GM19452 (cell line): ENCODE measurements around the gene NHLRC4.

ENCODE experiments used
- ATAC-seq: cut with Tn5 transposase; IDR thresholded peaks from one replicate; pipeline ENCODE4 v1.9.1; 2021; ENCODE audit not compliant: unreplicated experiment

NHLRC4 gene, protein sequence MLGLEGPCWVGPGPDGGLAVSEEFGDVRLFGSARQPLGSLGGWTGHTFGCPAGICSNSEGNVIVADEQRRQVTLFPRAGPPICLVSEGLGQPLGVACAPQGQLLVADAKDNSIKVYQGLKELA

DNA sequence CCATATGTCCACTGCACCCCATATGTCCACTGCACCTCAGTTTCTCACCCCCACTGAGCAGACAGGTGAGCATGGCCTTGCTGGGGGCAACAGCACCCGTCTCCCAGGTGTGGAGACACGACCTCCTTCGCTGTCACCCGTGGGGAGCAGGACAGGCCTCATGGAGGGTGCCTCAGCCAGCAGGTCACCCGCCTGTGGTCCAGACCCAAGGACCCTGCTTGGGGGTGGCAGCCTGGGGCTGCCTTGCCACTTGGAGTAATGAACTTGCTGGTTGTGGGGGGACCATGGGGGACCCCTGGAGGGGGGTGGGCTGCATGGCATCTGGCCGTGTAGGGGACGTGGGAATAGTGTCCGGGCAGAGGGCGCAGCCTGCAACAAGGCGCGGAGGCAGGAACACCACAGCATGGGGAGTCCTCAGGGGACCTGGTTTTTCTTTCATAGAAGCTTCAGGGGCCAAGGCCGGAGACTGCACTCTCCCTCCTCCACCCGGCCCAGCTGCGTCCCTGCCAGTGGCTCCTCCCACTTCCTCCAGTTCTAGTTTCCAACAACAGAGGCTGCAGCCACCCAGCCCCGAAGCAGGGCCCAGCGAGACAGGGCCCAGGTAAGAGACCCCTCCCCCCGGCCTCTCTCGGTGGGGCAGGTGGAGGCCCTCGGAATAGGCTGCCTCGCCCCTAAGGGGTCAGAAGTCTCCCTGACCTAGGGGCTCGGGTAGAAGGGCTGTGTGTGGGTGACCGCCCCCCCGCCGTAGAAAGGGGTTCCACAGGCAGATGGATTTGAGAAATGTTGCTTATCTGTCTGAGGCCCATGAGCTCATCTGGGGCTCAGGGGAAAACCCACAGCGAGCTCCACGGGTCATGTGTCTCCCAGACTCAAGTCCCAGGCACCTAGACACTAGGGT lies at the start of gene NHLRC4:
NHLRC4 (plus strand) TSS at position 531 of the 898 bp plus-strand sequence. CDS start 1,043 bp downstream, outside the sequence.
- peak; percentile 48 for ATAC-seq

DNA sequence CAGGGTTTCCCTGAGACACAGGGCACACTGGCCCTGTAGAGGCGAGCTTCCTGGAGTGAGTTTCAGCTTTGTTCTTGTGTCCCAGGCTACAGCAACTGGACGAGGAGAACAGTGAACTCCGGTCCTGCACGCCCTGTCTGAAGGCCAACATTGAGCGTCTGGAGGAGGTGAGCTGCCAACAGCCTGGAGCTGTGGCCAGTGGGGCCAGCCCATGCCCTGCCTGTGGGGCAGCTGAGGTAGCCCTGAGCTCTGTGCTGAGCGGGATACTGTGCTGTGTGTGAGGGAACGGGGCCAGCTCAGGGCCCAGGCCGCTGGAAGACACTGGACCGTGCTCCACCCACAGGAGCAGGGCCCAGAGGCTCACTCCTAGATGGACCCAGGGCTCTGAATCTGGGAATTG lies 47.9 kb upstream of the NHLRC4 start:
- no peak for ATAC-seq

DNA sequence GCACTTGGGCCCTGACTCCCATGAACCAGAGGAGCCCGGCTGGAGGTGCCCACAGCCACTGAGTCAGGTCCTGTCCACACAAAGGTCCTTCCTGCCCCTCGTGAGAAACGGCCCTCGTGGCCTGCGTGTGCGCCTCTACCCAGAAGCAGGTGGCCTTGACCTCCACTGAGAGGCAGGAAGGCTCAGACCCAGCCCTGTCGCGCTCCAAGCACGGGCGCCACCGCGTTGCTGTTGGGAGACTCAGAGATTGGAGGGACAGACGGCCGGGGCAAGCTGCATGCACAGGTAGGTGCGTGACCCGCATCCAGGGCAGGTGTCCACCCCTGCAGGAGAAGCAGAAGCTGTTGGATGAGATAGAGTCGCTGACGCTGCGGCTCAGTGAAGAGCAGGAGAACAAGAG lies 47.4 kb upstream of the NHLRC4 start:
- ATAC-seq: no peak

DNA sequence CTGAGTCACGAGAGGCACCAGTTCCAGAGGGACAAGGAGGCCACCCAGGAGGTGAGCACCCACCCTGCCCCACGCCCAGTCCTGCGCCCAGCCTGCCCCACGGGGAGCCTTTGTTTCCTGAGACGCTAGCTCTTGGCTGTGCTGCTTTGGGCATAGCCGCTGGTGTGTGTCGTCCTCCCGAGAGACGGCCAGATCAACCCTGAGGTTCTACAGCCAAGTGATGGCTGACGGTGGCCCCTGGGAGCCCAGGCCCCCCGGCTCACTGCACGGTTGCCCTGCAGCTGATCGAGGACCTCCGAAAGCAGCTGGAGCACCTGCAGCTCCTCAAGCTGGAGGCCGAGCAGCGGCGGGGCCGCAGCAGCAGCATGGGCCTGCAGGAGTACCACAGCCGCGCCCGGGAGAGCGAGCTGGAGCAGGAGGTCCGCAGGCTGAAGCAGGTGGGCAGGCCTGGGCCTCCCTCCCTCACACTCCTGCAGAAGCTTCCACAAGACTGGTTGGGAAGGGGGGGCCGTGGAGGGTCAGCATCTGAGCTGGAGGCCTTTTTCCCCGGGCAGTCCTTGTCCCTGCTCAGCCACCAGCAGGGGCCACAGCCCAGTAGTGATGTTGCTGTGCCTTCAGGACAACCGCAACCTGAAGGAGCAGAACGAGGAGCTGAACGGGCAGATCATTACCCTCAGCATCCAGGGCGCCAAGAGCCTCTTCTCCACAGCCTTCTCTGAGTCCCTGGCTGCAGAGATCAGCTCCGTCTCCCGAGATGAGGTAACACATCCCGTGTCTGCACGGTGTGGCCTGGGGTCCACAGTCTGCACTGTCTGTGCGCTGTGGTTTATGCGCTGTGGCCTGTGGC lies 46.7 kb upstream of the NHLRC4 start:
- ATAC-seq: no peak

DNA sequence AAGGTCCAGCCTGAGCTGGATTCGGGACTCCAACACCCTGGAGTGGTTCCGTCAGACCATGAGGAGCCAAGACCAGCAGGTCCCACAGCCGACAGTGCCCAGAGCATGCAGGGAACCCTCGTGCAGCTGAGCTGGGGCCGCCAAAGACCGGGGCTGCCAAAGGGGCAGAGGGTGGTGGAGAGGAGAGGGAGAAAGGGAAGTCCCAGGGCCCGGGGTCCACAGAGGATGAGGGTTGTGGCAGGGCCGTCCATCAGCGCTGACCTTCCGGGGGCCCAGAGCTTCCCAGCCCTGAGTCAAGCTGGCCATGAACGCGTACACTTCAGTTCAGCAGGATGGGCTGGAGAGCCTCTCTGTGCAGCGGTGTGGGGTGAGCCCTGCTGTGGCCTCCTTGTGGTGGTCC lies 46.0 kb upstream of the NHLRC4 start:
- no peak for ATAC-seq

DNA sequence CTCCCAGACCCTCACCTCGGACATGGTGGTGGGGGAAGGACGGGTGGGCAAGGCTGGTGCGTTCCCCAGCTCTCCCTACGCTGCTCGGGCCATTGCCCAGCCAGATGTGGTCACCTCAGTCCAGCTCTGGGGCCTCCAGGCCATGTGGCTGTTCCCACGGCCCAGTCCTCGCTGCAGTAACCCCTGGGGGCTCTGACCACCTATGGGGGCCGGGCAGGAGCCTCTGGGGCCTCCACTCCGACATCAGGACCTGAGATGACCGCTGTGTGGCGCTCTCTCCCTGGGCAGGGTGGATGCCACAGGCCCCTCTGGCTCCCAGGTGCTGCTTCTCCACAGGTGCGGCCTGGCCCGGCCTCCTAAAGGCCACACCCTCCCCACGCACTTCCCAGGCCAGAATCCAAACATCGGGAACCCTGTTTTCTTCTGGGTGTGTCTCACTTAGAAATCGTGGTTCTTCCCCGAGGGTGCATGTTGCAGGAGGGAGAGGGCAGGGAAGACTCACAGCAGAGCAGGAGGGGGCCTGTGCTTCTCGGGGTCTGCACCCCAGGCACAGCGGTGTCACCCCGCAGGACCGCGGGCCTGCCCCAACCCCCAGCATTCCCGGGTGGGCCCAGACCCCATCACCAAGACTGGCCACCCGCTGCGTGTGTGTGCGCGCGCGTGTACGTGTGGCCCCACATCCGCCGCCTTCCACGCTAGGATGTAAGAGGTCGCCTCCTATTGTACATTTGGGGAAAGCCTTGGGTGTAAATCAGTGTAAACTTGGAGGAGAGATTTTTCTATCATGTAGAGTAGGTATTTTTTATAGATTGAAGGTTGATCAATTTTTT lies 45.2 kb upstream of the NHLRC4 start:
- no peak for ATAC-seq

DNA sequence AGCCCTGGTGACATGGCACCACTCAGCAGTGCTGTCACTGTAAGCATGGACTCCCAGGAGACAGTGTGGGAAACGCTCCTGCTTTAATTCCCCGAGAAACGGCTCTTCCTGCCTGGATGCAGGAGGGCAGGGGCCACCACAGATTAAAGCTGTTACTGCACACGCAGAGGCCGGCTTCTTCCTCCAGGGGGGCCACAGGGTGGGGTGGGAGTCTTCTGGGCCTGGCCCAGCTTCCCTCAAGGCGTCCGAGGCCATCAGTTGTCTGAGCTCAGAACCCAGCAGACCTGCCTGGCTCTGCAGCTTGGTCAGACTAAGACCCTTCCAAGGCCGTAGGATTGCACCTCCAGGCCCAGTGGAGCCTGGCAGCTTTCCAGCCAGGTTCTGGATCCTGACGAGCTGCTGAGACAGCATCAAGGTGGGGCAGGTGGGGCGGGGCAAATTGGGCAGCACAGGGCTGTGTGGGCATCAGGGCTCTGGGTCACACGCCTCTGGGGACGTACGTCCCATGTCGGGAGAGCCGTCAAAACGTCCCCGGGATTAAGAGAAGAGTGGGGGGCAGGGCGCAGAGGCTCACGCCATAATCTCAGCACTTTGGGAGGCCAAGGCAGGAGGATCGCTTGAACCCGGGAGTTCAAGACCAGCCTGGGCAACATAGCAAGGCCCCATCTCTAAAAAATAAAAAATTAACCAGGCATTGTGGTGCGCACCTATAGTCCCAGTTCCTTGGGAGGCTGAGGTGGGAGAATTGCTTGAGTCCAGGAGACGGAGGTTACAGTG lies 44.3 kb upstream of the NHLRC4 start:
- ATAC-seq: no peak

DNA sequence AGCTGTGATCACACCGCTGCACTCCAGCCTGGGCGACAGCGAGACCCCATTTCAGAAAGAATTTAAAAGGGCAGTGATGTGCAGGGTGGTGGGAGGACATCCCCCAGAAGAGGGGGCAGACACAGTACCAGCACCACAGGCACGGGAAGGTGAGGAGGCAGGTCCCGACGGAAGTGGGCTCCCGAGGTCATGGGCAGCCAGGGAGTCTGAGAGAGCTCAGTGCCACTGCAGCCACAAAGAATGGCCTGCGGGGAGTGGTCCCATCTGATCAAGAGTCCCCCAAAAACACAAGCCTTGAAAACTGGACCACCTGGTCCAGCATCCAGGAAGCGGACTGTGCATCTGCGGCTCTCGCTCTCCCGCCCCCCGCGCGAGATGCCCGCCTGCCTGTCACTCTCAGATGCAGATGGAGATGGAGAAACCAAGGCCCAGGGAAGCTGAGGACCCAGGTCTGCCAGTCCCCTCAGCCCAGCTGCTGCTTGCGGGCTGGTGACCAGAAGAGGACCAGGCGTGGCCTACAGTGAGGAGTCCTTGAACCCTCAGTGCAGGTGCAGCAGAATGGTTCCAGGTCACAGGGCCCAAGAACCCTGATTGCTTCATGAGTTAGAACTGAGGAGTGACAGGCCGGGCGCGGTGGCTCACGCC lies 43.6 kb upstream of the NHLRC4 start:
- ATAC-seq: no peak

DNA sequence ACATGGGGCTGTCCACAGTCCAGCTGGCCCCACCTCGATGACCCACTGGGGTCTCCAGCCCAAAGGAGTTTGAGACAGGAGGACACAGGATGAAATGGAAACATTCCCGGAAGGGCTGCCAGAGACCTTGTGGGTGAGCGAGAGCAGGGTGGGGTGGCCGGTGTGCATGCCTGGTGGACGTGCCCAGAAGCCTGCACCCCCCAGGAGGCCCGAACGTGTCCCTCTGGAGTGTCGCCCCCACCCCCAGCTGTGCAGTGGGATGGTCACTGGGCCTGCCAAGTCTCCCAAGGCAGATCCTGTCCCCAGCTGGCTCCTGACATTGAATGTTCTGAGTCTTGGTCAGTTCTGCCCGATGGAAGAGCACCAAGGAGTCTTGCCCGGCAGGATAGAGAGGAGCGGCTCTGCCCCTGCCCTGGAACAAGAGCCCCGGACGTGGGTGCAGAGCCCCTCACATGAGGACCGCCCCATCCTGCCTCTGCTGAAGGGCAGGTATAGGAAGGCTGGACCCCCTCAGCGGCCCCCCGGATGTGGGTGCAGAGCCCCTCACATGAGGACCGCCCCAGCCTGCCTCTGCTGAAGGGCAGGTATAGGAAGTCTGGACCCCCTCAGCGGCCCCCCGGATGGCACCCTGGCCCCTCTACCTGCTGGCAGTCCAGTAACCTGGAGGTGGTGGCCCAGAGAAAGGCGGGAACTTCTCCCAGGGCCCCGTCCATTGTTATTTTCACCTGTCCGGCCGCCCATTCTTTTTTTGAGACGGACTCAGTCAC lies 42.3 kb upstream of the NHLRC4 start:
- no peak for ATAC-seq

DNA sequence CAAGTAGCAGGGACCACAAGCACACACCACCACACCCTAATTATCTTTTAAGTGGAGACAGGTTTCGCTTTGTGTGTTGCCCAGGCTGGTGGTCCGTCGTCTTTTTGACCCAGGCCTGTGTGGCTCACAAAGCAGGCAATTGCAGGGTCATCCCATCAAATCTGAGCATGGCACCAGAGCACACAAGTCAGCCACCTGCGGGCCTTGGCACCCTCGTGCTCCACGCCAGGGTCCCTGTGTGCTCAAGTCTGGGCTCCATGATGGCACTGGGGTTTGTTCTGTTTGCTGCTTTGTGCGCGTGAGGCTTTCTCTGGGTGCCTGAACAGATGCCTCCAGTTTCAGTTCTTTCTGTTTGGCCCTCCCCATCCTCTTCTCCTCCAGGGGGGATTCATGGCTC lies 41.7 kb upstream of the NHLRC4 start:
- ATAC-seq: no peak

DNA sequence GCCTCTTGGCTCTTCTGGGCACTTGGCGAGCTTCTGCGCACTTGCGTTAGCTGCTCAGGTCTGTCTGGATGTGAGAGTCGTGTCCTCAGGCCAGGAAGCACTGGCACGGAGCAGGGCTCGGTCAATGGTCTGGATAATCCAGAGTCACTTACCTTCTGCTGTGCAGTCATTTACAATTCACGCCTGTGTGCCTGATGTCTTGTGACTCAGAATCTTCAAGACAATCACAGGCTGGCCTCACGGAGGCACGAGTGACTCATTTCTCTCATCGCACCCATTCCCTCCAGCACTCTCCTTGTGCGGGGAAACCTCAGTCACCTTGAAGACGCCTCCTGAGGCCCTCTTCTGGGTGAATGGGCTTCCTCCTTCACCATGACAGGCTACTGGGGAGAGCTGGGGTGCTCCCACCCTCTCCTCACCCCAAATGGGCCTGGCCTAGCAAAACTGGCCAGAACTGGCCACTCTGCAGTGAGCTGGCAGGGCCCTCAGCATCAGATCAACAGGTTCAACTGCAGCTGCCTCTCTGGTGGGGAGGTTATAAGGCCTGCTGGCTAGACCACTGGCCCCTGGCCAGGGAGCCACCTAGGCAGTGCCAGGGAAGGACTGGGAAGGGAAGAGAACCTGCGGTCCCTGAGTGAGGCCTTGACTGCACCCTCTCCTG lies 41.2 kb upstream of the NHLRC4 start:
- ATAC-seq: no peak

DNA sequence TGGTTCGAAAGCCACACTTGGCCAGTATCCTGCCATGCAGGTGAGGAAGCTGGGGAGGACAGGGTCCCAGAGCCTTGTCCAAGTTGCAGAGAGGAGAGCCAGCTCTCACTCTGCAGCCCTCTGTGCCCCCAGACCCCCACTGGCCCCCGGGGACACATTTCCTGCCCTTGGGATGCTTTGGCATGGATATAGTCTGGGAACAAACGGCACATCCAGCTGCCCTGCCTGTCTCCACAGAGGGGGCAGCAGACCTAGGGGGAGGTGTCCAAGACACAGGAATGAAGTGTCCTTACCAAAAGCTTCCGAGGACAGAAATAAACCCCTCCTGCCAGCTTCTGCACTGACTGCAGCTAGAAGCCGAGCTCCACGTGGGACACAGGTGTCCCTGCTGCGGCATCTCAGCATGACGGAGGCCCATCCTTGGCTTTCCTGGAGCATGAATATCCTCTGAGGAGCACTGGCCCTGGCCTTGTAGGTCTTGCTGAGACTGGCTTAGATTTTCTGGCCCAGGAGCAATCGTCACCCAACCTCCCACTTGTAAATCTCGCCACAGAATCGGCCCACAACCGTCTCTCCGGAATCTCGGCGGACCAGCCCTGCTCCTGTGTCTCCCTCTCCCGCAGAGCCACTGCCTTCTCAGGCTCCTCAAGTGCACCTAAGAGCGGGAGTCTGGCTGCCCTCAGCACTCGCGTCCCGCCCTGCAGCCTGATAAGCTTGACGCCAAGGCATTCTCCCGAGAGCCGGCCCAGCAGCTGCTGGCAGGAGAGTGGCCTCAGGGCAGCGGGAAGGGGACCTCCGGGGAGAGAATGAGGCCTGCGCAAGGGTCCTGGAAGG lies 40.4 kb upstream of the NHLRC4 start:
- no peak for ATAC-seq

DNA sequence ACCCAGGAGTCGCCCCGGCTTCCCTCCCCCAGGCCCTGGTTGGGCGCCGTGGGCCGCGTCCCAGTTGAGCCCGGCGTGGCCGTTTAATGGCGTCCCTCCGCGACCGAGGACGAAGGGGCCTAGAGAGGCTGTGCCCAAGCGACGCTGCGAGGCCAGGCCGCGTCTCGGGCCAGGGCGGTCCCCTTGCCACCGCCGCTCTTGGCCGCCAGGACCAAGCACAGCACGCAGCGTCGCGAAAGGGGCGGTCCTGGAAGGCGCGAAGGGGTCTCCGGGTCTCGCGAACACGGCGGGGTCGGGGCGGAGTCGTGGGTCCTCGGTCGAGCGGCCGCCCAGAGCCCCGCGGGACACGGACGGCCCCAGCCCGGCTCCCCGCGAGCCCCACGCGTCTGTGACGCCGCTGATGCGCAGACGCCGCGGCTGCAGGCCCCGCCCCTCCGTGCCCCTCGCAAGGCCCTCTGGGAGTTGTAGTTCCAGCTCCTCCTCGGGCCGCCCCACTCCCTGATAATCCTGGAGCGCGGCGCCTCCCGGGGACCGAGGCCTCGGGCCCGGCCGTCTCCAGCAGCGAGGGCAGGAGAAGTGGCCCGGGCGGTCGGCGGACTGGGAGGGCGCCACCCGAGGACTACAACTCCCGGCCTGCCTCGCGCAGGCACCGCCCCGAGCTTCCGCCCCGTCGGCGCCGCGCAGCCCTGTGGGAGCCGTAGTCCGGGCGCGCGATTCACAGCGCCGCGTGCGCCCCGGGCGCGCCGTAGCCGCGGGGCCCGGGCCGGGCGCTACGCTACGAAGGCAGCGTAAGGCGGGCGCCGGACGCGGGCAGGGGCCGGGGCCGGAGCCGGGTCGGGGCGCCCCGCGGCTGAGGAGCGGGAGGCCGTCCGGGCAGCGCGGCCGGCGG lies 39.5 kb upstream of the NHLRC4 start, which contains the start of gene CAPN15:
CAPN15 (plus strand) TSS at position 698 of the 889 bp plus-strand sequence. CDS start 19,127 bp downstream, outside the sequence.
- ATAC-seq: peak; percentile 64

DNA sequence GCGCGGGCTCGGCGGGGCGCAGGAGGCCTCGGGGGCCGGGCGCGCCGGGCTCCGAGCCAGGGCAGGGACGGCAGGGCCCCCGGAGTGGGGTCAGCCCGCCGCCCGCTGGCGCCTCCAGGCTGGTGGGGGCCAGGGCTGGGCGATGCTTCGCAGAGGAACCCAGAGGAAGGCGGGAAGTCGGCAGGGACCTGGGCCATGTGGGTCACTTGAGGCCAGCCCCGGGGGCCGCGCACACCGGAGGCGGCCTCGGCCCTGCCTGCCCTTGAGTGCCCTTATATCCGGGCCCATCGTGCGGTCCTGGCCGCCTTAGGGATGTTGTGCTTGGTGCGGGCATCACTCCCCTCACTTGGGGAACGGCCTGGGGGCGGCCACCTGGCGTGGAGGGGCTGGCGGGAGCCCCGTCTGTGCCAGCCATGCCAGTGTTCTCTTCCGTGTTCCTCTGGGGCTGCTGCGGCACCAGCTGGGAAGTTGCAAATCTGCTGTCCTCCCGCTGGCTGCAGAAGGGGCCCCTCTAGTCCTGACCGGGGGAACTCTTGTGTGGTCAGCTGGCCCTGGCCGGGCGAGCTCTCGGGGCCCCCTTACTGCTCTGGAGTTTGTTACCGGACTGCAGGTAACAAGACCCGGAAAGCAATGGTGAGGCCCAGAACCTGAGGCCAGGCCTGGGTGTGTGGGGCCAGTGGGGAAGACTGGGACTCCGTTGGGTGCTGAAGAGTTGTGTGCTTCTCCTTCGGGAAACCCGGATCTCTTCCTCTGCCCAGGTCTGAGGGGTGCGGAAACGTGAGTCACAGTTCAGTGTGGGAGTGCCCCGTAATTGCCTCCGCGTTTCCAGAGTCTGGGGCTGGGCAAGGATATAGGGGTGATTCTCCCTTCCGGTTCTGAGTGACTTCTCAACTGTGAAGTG lies 38.4 kb upstream of the NHLRC4 start:
- peak; percentile 14 for ATAC-seq

DNA sequence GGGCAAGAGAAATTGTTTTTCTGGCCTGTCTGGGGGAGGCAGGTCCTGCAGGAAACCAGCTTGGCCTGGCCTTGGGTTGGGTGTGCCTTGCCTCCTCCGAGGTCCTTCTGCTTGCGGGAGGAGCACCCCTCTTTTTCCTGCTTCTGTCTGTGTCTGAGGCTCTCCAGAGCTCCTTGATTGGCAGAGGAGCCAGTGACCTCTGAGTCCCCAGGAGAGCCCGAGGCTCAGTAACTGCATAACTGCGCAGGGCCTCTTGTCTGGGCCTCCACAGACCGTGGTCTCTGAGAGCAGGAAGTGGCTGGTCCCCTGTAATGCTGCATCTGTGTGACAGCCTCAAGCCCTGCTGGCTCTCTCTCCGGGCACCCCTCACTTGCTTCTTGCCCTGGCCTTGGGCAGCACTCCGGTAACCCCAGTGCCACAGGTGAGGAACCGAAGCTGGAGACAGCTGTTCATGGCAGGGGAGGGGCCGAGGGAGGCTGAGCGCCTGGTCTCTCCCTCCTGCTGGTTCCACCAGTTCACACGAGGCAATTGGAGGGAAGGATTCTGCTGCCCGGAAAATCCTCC lies 37.7 kb upstream of the NHLRC4 start:
- no peak for ATAC-seq
